GM23338 (cell line): ENCODE data around the gene LRP1B. TPM values are rescaled to one million over a fixed set of nuclear protein-coding genes. Genes with fewer than 3 reads are reported as not detected.

Experiments used
- ATAC-seq: fragments of 200-7000 bp; cut with Tn5 transposase; 3 replicates; pipeline ENCODE4 v1.9.1; 2020
- DNase-seq: peaks from one replicate; pipeline ENCODE4 v3.0.0-alpha.2; 2015; ENCODE audit warnings: low spot score
- H2AFZ ChIP-seq: fragments of 200-600 bp; sonication (generic); 2 replicates; pipeline ENCODE4 v1.8.0; 2016; ENCODE audit warnings: antibody characterized with exemption, mild to moderate bottlenecking, moderate library complexity
- H3F3A ChIP-seq: fragments of 200-600 bp; sonication (generic); replicated peaks from 2 replicates; pipeline ENCODE4 v1.8.0; 2017; ENCODE audit warnings: antibody characterized with exemption, mixed run types, low read depth
- H3K27ac ChIP-seq: fragments of 200-600 bp; sonication (generic); 2 replicates; pipeline ENCODE4 v1.6.1; 2016; ENCODE audit warnings: low read depth
- H3K27me3 ChIP-seq: fragments of 200-600 bp; sonication (generic); 2 replicates; pipeline ENCODE4 v1.8.0; 2016; ENCODE audit warnings: mild to moderate bottlenecking, mixed run types, moderate library complexity; ENCODE audit not compliant: insufficient read depth
- H3K36me3 ChIP-seq: fragments of 200-600 bp; sonication (generic); 2 replicates; pipeline ENCODE4 v1.8.0; 2016; ENCODE audit warnings: mild to moderate bottlenecking; ENCODE audit not compliant: insufficient read depth
- H3K4me1 ChIP-seq: fragments of 200-600 bp; sonication (generic); 2 replicates; pipeline ENCODE4 v1.8.0; 2016; ENCODE audit warnings: mild to moderate bottlenecking, moderate library complexity; ENCODE audit not compliant: insufficient read depth
- H3K4me2 ChIP-seq: fragments of 200-600 bp; sonication (generic); 2 replicates; pipeline ENCODE4 v1.7.1; 2017; ENCODE audit warnings: mixed run types
- H3K4me3 ChIP-seq: fragments of 200-600 bp; sonication (generic); 2 replicates; pipeline ENCODE4 v1.6.1; 2016; ENCODE audit warnings: mixed run types
- H3K79me2 ChIP-seq: fragments of 200-600 bp; sonication (generic); replicated peaks from 2 replicates; pipeline ENCODE4 v1.8.0; 2017; ENCODE audit warnings: mild to moderate bottlenecking; ENCODE audit not compliant: insufficient read depth
- H3K9me2 ChIP-seq: fragments of 200-600 bp; sonication (generic); 2 replicates; pipeline ENCODE4 v1.8.0; 2017; ENCODE audit not compliant: insufficient read depth
- H4K20me1 ChIP-seq: fragments of 200-600 bp; sonication (generic); replicated peaks from 2 replicates; pipeline ENCODE4 v1.8.0; 2017; ENCODE audit warnings: mild to moderate bottlenecking; ENCODE audit not compliant: insufficient read depth
- H3K27ac Mint-ChIP-seq: 2 replicates; pipeline ENCODE4 v1.8.0; 2020; ENCODE audit warnings: inconsistent platforms, mild to moderate bottlenecking, moderate library complexity, mixed read lengths
- H3K27me3 Mint-ChIP-seq: 3 replicates; pipeline ENCODE4 v1.8.0; 2022; ENCODE audit warnings: low read depth, mild to moderate bottlenecking, moderate library complexity, mixed read lengths, inconsistent platforms; ENCODE audit not compliant: insufficient read depth, poor library complexity
- H3K36me3 Mint-ChIP-seq: 3 replicates; pipeline ENCODE4 v1.8.0; 2021; ENCODE audit warnings: low read depth, mild to moderate bottlenecking, inconsistent platforms, moderate library complexity, mixed read lengths
- H3K4me1 Mint-ChIP-seq: 3 replicates; pipeline ENCODE4 v1.8.0; 2020; ENCODE audit warnings: mild to moderate bottlenecking, inconsistent platforms, mixed read lengths
- H3K4me3 Mint-ChIP-seq: 3 replicates; pipeline ENCODE4 v1.8.0; 2021; ENCODE audit warnings: moderate library complexity, mild to moderate bottlenecking, inconsistent platforms, mixed read lengths
- H3K9me3 Mint-ChIP-seq: 3 replicates; pipeline ENCODE4 v1.8.0; 2020; ENCODE audit warnings: moderate library complexity, mild to moderate bottlenecking, inconsistent platforms, mixed read lengths
- EZH2 ChIP-seq: fragments of 200-600 bp; sonication (generic); IDR thresholded peaks from one replicate; pipeline ENCODE4 v1.8.0; 2017; ENCODE audit warnings: antibody characterized with exemption, mild to moderate bottlenecking, low read depth; ENCODE audit not compliant: unreplicated experiment
- polyA plus RNA-seq: library from polyadenylated mRNA; unstranded; fragments of >200 nt; fragmentation: Nextera tagmentation; extraction: Ambion mirVana; gene quantifications from 2 replicates; pipeline ENCODE4 v1.2.1, GENCODE V29; 2016
- total RNA-seq: library from RNA; depleted of rRNA; stranded (reverse); fragments of >200 nt; shearing (Covaris generic); gene quantifications from 2 replicates; pipeline ENCODE4 v1.2.3, GENCODE V29; 2014
- TF ChIP-seq, protein P1 (sequence below): fragments of 250-450 bp; sonication (Bioruptor Pico); IDR thresholded peaks from 2 replicates; pipeline ENCODE4 v1.5.0; 2020; ENCODE audit warnings: mild to moderate bottlenecking, moderate library complexity
- TF ChIP-seq, protein P2 (sequence below): IDR thresholded peaks from 2 replicates; pipeline ENCODE4 v1.6.1; 2016; ENCODE audit warnings: antibody characterized with exemption

LRP1B gene
- total and polyA plus RNA-seq, 2 experiments from 2014 or later, result 0.15 to 0.97 TPM

DNA sequence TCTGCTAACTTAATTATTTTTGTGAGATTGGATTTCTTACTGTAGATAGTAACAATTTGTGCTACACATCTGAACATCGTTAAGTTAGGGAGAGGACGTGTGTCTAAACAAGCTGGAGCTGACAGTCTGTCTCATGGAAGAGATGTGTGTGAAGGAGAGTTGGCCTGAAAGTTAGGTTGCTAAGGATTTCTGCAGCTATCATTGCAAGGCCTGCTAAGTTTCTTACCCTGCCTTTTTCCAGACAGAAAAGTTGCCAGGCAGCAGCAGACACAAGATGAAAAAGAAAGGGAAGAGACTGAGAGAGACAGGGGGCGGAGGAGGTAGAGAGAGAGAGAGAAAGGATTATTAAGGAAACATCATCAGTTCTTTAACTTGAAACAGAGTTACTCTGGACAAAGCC is 4.1 kb upstream of the LRP1B start (continued):
- TF ChIP-seq, protein P1, sequence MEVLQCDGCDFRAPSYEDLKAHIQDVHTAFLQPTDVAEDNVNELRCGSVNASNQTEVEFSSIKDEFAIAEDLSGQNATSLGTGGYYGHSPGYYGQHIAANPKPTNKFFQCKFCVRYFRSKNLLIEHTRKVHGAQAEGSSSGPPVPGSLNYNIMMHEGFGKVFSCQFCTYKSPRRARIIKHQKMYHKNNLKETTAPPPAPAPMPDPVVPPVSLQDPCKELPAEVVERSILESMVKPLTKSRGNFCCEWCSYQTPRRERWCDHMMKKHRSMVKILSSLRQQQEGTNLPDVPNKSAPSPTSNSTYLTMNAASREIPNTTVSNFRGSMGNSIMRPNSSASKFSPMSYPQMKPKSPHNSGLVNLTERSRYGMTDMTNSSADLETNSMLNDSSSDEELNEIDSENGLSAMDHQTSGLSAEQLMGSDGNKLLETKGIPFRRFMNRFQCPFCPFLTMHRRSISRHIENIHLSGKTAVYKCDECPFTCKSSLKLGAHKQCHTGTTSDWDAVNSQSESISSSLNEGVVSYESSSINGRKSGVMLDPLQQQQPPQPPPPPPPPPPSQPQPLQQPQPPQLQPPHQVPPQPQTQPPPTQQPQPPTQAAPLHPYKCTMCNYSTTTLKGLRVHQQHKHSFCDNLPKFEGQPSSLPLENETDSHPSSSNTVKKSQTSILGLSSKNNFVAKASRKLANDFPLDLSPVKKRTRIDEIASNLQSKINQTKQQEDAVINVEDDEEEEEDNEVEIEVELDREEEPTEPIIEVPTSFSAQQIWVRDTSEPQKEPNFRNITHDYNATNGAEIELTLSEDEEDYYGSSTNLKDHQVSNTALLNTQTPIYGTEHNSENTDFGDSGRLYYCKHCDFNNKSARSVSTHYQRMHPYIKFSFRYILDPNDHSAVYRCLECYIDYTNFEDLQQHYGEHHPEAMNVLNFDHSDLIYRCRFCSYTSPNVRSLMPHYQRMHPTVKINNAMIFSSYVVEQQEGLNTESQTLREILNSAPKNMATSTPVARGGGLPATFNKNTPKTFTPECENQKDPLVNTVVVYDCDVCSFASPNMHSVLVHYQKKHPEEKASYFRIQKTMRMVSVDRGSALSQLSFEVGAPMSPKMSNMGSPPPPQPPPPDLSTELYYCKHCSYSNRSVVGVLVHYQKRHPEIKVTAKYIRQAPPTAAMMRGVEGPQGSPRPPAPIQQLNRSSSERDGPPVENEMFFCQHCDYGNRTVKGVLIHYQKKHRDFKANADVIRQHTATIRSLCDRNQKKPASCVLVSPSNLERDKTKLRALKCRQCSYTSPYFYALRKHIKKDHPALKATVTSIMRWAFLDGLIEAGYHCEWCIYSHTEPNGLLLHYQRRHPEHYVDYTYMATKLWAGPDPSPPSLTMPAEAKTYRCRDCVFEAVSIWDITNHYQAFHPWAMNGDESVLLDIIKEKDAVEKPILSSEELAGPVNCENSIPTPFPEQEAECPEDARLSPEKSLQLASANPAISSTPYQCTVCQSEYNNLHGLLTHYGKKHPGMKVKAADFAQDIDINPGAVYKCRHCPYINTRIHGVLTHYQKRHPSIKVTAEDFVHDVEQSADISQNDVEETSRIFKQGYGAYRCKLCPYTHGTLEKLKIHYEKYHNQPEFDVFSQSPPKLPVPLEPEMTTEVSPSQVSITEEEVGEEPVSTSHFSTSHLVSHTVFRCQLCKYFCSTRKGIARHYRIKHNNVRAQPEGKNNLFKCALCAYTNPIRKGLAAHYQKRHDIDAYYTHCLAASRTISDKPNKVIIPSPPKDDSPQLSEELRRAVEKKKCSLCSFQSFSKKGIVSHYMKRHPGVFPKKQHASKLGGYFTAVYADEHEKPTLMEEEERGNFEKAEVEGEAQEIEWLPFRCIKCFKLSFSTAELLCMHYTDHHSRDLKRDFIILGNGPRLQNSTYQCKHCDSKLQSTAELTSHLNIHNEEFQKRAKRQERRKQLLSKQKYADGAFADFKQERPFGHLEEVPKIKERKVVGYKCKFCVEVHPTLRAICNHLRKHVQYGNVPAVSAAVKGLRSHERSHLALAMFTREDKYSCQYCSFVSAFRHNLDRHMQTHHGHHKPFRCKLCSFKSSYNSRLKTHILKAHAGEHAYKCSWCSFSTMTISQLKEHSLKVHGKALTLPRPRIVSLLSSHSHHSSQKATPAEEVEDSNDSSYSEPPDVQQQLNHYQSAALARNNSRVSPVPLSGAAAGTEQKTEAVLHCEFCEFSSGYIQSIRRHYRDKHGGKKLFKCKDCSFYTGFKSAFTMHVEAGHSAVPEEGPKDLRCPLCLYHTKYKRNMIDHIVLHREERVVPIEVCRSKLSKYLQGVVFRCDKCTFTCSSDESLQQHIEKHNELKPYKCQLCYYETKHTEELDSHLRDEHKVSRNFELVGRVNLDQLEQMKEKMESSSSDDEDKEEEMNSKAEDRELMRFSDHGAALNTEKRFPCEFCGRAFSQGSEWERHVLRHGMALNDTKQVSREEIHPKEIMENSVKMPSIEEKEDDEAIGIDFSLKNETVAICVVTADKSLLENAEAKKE (CRISPR knock-in tag), result no peak

DNA sequence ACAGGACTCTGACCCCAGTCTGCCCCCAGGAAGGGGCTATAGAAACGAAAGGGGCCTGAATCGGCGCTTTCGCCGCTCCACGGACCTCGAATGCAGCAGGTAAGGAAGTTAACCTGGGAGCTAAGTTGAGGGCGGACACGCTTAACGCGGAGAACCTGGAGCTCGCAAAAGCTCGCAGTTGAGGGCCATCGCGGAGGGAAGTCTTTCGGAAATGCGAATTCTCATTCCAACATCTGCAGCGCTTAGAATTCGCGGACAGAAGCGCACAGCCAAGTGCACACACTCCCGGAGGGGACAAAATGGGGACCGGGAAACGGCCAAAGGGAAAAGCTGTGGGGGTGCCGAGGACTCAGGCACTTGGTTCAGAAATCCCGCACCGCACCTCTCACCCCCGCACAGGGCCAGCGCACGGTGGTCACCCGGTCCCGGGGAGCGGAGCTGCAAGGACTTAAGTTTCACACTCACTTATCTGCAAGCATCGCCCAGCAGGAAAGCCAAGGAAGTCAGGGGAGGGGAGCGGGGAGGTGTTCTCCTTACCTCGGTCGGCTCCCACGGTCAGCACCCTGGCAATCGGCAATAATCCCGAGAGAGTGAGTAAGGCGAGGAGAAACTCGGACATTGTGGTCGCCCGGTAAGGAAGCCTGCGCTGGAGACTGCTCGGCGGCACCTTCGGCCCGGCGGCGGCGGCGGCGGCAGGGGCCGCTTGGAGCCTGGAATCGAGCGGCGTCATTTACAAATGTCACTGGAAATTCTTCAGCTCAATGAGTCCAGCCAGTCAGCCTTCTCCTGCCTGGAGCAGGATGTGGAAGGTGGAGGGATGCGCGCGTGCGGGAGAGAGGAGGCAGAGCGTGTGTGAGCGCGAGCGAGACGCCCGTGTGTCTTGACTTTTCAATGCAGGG is 456 bp downstream of the LRP1B start:
- Histone ChIP-seq H3K79me2 (no peaks in the 10 kb centered on the region), H3K27ac (no peak overlapping the region), H3K4me1 (peaks cover 20% of the 10 kb centered on the region), H3K36me3 (no peaks in the 10 kb centered on the region), H3K4me3 (peak overlapping the region; percentile 75), H3F3A (no peaks in the 10 kb centered on the region), H2AFZ (peak overlapping the region; percentile 95), H3K4me2 (peak overlapping the region; percentile 92), H4K20me1 (no peaks in the 10 kb centered on the region), H3K9me2 (no peaks in the 10 kb centered on the region), H3K27me3 (peaks cover 39% of the 10 kb centered on the region)
- Mint-ChIP-seq H3K27ac (peak overlapping the region; percentile 93), H3K9me3 (no peaks in the 10 kb centered on the region), H3K4me1 (peaks cover 28% of the 10 kb centered on the region; the same call in 2 of the 3 replicates), H3K4me3 (peak overlapping the region; percentile 89), H3K27me3 (peaks cover 30% of the 10 kb centered on the region), H3K36me3 (no peaks in the 10 kb centered on the region)
- ATAC-seq, result peak; percentile 74
- DNase-seq, result peak; percentile 88
- peak; percentile 1 for TF ChIP-seq EZH2
- TF ChIP-seq, protein P2, sequence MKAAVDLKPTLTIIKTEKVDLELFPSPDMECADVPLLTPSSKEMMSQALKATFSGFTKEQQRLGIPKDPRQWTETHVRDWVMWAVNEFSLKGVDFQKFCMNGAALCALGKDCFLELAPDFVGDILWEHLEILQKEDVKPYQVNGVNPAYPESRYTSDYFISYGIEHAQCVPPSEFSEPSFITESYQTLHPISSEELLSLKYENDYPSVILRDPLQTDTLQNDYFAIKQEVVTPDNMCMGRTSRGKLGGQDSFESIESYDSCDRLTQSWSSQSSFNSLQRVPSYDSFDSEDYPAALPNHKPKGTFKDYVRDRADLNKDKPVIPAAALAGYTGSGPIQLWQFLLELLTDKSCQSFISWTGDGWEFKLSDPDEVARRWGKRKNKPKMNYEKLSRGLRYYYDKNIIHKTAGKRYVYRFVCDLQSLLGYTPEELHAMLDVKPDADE, result no peak
